Islet precursor cell (in vitro differentiated cells): Measurements from ENCODE around the gene TBR1.

Experiments
- DNase-seq: peaks from one replicate; pipeline ENCODE4 v3.0.0-alpha.2; 2018

Gene TBR1

DNA sequence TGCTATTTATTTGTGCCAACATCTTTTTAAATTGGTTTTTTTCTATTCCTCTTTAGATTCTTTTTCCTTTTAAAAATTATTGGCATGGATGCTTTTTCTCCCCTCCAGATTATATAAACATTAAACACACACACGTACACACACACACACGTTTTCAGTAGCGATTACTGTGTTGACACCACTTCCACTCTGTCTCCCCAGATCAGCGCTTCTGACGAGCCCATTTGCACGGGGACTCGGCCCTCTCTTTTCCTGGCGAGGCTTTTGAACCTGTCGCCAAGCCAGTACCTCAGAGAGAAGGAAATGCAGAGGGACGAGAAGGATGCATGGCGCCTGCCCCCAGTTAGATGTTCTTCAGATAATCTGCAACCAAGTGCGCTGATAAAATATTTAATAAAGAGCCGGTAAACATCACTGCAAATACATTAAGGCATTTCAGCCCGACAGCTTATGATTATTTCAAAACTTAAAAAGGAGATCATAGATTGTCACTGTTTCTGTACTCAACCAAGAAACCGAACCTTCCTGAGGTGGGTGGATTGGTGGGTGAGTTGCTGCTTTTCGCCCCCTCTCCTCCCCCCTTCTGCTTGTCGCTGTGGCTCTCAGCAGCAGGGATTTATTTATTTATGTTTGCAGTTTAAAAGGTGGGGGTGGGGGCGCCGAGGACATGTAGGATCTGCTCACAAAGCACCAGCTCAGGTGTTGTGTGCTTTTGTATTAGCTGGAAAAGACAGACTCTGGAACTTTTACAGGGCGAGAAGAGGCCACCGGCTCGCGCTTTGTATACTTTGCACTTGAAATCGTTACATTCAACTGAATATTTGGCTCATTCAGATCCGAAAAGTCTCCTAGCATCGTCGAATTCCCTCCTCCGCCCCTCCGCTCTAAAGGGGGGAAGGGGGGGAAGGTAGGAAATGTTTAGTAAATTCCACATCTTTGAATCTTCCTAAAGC is 787 bp upstream of the TBR1 start:
- no peak for DNase-seq

GRCh38 chr2:161416708-161417437 is 776 bp downstream of the TBR1 start:
- no peak for DNase-seq

- DNase-seq, result no peak
Measured at GRCh38 chr2:161417438-161418274, 1.6 kb downstream of the TBR1 start.

- no peak for DNase-seq
Measured at GRCh38 chr2:161418275-161418714, 2.2 kb downstream of the TBR1 start.

GRCh38 chr2:161418715-161419637 is 2.9 kb downstream of the TBR1 start:
- DNase-seq, result peak; percentile 74

GRCh38 chr2:161419638-161420190 is 3.6 kb downstream of the TBR1 start:
- no peak for DNase-seq

- no peak for DNase-seq
Measured at GRCh38 chr2:161420406-161421074, 4.4 kb downstream of the TBR1 start.

GRCh38 chr2:161421686-161422085 is 5.6 kb downstream of the TBR1 start:
- DNase-seq, result no peak

DNA sequence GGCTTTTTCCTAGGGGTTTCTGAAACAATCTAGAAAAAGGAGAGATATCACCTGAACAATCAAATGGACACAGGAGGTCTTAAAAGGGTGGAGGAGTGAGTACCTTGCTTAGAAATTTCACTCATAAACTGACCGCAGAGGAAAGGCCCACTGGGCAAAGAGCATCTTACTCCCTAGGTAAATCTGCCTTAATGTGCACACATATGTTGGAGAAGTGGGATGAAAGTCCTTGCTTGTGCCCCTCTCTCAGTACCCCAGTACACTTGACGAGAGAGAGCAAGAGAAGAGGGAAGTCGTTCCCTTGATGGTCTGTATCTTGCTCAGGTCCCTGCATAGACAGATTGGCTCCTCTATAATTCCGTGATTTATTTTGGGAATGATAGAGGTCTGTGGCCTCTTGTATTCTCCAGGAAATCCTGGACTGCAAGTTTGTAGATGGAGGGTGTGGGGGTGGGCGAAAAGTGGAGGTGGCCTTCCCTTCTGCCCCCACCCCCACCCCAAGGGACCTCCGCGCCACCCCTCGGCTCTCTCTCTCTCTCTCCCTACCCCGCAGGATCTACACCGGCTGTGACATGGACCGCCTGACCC is 6.8 kb downstream of the TBR1 start:
- DNase-seq, result no peak

DNA sequence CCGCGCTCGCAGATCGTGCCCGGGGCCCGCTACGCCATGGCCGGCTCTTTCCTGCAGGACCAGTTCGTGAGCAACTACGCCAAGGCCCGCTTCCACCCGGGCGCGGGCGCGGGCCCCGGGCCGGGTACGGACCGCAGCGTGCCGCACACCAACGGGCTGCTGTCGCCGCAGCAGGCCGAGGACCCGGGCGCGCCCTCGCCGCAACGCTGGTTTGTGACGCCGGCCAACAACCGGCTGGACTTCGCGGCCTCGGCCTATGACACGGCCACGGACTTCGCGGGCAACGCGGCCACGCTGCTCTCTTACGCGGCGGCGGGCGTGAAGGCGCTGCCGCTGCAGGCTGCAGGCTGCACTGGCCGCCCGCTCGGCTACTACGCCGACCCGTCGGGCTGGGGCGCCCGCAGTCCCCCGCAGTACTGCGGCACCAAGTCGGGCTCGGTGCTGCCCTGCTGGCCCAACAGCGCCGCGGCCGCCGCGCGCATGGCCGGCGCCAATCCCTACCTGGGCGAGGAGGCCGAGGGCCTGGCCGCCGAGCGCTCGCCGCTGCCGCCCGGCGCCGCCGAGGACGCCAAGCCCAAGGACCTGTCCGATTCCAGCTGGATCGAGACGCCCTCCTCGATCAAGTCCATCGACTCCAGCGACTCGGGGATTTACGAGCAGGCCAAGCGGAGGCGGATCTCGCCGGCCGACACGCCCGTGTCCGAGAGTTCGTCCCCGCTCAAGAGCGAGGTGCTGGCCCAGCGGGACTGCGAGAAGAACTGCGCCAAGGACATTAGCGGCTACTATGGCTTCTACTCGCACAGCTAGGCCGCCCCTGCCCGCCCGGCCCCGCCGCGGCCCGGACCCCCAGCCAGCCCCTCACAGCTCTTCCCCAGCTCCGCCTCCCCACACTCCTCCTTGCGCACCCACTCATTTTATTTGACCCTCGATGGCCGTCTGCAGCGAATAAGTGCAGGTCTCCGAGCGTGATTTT is 7.6 kb downstream of the TBR1 start:
- DNase-seq, result peak; percentile 79

- no peak for DNase-seq
Measured at GRCh38 chr2:161424394-161424769, 8.3 kb downstream of the TBR1 start.

DNA sequence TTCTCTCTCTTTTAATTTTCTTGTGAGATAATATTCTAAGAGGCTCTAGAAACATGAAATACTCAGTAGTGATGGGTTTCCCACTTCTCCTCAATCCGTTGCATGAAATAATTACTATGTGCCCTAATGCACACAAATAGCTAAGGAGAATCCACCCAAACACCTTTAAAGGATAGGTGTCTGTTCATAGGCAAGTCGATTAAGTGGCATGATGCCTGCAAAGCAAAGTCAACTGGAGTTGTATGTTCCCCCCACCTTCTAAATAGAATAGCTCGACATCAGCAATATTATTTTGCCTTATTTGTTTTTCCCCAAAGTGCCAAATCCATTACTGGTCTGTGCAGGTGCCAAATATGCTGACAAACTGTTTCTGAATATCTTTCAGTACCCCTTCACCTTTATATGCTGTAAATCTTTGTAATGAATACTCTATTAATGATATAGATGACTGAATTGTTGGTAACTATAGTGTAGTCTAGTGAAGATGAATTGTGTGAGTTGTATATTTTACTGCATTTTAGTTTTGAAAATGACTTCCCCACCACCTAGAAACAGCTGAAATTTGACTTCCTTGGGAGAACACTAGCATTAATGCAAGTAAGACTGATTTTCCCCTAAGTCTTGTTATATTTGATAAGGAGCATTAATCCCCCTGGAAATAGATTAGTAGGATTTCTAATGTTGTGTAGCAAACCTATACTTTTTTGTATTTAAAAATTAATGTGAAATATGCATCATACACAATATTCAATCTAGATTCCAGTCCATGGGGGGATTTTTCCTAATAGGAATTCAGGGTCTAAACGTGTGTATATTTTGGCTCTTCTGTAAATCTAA is 9.0 kb downstream of the TBR1 start:
- DNase-seq, result no peak

DNA sequence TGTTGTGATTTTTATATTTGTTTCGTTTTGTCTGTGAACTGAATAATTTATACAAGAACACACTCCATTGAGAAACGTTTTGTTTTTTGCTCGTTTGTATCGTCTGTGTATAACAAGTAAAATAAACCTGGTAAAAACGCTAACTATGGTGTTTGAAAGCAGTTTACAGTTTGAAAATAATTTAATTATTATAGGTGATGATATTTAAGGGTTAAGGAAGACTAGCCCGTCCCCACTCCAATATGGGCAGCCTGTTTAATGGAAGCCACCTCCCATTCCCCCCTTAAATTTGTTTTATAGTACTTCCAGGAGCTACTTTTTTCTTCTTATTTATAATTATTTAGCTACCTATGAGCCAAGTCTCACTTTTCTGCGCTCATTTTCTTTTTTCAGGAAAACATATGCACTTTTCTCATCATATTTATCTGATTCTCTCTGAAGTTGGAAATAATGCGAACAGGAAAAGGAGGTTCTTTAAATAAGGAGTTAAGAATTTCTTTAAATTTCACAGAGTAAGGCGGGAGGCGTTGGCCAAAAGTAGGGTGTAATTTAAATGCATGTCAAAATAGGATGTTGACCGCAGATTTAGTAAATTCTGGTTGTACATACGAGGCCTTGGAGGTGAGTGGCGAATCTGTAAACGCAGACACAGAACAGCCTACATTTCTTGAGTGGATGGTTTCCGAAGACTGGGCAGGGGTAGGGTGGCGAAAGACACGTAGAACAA is 9.8 kb downstream of the TBR1 start:
- DNase-seq, result no peak

- no peak for DNase-seq
Measured at GRCh38 chr2:161426455-161426921, 10.4 kb downstream of the TBR1 start.

DNA sequence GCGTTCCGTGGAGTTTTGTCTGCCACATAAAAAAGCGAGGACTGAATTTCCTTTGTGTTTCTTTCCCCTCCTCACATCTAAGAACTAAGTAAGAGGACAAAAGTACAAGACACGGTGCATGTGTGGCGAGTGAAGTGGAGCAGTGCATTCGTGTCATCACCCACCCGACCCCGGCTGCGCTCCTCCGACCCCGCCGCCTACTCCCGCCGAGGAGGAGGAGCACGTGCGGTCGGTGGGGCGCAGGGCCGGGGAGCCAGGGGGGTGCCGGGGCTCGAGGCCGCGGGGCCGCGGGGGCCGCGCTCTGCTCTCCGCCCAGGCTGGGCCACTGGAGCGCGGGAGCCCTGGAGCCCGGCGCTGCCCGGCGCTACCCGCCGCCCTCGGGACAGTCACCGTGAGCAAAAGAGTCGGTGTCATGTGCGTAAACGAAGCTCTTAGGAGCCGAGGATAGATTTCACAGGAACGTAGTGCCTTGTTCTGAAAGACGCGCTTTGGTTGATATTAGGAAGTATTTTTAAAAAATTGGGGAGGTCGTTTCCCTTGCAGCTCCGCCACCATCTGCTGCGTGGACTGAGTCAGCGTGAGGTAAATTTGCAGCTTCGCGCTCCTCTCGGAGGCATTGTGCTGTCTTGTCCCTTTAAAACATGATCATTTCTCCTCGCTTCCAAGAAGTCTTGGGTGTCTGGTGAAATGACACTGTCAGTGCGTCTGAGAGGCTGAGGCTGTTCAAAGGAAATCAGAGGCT is 11.0 kb downstream of the TBR1 start:
- DNase-seq, result peak; percentile 55

DNA sequence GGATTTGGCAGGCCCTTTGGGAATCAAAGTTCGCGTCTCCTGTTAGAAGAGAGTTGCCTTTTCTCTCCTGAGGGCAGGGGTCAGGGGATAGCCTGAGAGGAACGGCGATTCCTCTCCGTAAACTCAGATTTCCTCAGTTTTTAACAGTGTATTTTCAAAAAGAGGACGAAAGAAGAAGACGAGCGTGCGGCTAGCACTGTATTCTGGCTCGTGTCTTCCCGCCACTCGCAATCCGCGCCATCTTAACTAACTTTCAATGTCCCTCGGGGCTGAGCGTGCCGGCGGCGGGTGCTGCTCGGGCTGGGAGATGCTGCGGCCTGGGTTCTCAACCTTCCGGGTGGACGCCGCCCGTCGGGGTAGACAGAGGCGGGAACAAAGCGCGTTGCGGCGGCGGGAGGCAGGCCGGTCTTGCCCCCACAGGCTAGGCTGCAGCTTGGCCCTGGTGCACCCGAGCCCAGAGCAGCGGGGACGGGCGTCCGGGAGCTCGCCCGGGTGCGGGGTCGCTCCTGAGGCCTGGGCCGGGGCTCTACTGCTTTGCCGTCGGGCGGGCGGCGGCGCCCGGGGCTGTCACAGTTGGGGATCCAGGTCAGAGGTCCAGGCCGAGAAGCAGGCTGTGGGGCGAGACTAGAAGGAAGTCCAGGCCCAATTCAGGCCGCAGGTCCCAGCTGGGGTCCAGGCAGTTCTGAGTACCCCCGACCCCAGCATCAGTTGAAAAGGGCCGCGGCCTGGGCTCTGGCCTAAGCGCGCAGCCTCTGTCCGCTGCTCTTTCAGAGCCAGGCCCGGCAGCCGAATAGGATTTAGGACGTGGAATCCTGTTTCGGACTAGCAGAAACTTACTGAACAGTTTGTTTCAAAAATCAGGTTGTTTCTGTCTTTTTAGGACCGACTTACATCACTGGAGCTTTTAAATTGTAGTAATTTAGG is 11.8 kb downstream of the TBR1 start:
- no peak for DNase-seq
